Natural killer cell (primary cell): ENCODE results near the gene ALPL. TPM values are rescaled to one million over a fixed set of nuclear protein-coding genes. Genes with fewer than 3 reads are reported as not detected.

Experiments
- ATAC-seq, 3 donors: fragments of 150-1000 bp in 2 of 3; fragments of 200-7000 bp in 1 of 3; cut with Tn5 transposase; 1 replicate in 1 of 3; 2 replicates in 2 of 3; pipeline ENCODE4 v1.10.0; 2021; ENCODE audit warnings: mild to moderate bottlenecking in 2 of 3, moderate library complexity in 2 of 3
- DNase-seq, 2 donors: peaks; one replicate each; pipeline versions ENCODE4 v3.0.0 to v3.0.0-alpha.2; 2013 to 2021; ENCODE audit warnings: mixed read lengths in 1 of 2
- H3K27ac ChIP-seq: one replicate; pipeline ENCODE4 v1.5.1; 2013; ENCODE audit warnings: mild to moderate bottlenecking, low read length
- H3K27me3 ChIP-seq: one replicate; pipeline ENCODE4 v1.6.1; 2013; ENCODE audit warnings: low read length; ENCODE audit not compliant: control insufficient read depth, insufficient read depth
- H3K36me3 ChIP-seq: one replicate; pipeline ENCODE4 v1.6.1; 2013; ENCODE audit warnings: low read length; ENCODE audit not compliant: control insufficient read depth, insufficient read depth
- H3K4me1 ChIP-seq: one replicate; pipeline ENCODE4 v1.6.1; 2013; ENCODE audit warnings: low read length; ENCODE audit not compliant: control insufficient read depth, insufficient read depth
- H3K4me3 ChIP-seq: one replicate; pipeline ENCODE4 v1.5.1; 2013; ENCODE audit warnings: low read length
- H3K9me3 ChIP-seq: one replicate; pipeline ENCODE4 v1.6.1; 2013; ENCODE audit warnings: low read length; ENCODE audit not compliant: control insufficient read depth, insufficient read depth
- H3K27ac Mint-ChIP-seq, 2 donors: one replicate each; pipeline ENCODE4 v1.8.0; 2022; ENCODE audit warnings: mild to moderate bottlenecking in 2 of 2, mixed read lengths in 2 of 2, moderate library complexity in 1 of 2
- H3K27me3 Mint-ChIP-seq, 2 donors: one replicate each; pipeline ENCODE4 v1.8.0; 2022; ENCODE audit warnings: low read depth in 2 of 2, mixed read lengths in 2 of 2
- H3K36me3 Mint-ChIP-seq: one replicate; pipeline ENCODE4 v1.8.0; 2022; ENCODE audit warnings: mixed read lengths
- H3K4me1 Mint-ChIP-seq, 2 donors: one replicate each; pipeline ENCODE4 v1.8.0; 2022; ENCODE audit warnings: mixed read lengths in 2 of 2
- H3K4me3 Mint-ChIP-seq: one replicate; pipeline ENCODE4 v1.8.0; 2022; ENCODE audit warnings: mild to moderate bottlenecking, moderate library complexity, mixed read lengths
- H3K9me3 Mint-ChIP-seq, 2 donors: one replicate each; pipeline ENCODE4 v1.8.0; 2022; ENCODE audit warnings: mixed read lengths in 2 of 2
- CTCF ChIP-seq: fragments of 200-600 bp; IDR thresholded peaks from one replicate; pipeline ENCODE4 v1.8.0; 2022; ENCODE audit warnings: antibody characterized with exemption
- WGBS: methylation state at CpG from one replicate; pipeline ENCODE4 v1.1.7; 2013; ENCODE audit warnings: missing lambda C conversion rate; ENCODE audit not compliant: insufficient coverage; 5-methylcytosine and 5-hydroxymethylcytosine counted together
- intact Hi-C: fragments of 100-400 bp; cut with micrococcal nuclease; formaldehyde crosslinking; loops from one replicate; pipeline ENCODE4 v1.14.2; 2022
- total RNA-seq, 4 donors: library from RNA; stranded (reverse); fragments of 120-200 nt in 1 of 4; gene quantifications; one replicate each; pipeline versions ENCODE4 v1.2.3 to v1.2.4, GENCODE V29; 2013 to 2022

Gene ALPL
- total RNA-seq, 3 donors from 2014 or later (not counting 1 experiment from before 2014, with no cell fraction given) = 2.4 TPM; not detected in 2

- H3K36me3 Mint-ChIP-seq = no peaks in the 10 kb centered on the region
- no peaks in the 10 kb centered on the region for H3K4me1 ChIP-seq
- no peak for ATAC-seq
- H3K27me3 Mint-ChIP-seq = peaks cover 0 to 4% of the 10 kb centered on the region in 2 donors
- no peaks in the 10 kb centered on the region for H3K27me3 ChIP-seq
- no peak overlapping the region for H3K27ac Mint-ChIP-seq
- no peak for DNase-seq
- H3K27ac ChIP-seq = no peak overlapping the region
- H3K9me3 ChIP-seq = no peaks in the 10 kb centered on the region
- H3K9me3 Mint-ChIP-seq = no peaks in the 10 kb centered on the region
- intact Hi-C loops = no loop called here
- 90% methylated on average over 24 of the region's 24 CpGs for WGBS
- H3K4me1 Mint-ChIP-seq = no peaks in the 10 kb centered on the region
- no peak overlapping the region for H3K4me3 ChIP-seq
- no peak for TF ChIP-seq CTCF
- no peak overlapping the region for H3K4me3 Mint-ChIP-seq
- no peaks in the 10 kb centered on the region for H3K36me3 ChIP-seq
These were observed 58.2 kb downstream of the ALPL start for GRCh38 chr1:21567241-21568005.

GRCh38 chr1:21568006-21568746, 59.0 kb downstream of the ALPL start:
- Mint-ChIP-seq H3K36me3 (no peaks in the 10 kb centered on the region), H3K27ac (no peak overlapping the region), H3K27me3 (peaks cover 0 to 4% of the 10 kb centered on the region in 2 donors), H3K4me3 (no peak overlapping the region), H3K9me3 (no peaks in the 10 kb centered on the region), H3K4me1 (no peaks in the 10 kb centered on the region)
- no peaks in the 10 kb centered on the region for H3K4me1 ChIP-seq
- no peaks in the 10 kb centered on the region for H3K27me3 ChIP-seq
- no peak overlapping the region for H3K27ac ChIP-seq
- intact Hi-C loops = no loop called here
- 84% methylated on average over 15 of the region's 15 CpGs for WGBS
- ATAC-seq (no peak), DNase-seq (no peak)
- TF ChIP-seq CTCF = no peak
- no peak overlapping the region for H3K4me3 ChIP-seq
- H3K36me3 ChIP-seq = no peaks in the 10 kb centered on the region
- H3K9me3 ChIP-seq = no peaks in the 10 kb centered on the region

- WGBS = 69% methylated on average over 10 of the region's 10 CpGs
- no peak for ATAC-seq
- no peaks in the 10 kb centered on the region for H3K4me1 Mint-ChIP-seq
These were observed 59.7 kb downstream of the ALPL start for GRCh38 chr1:21568809-21569385.

More at GRCh38 chr1:21568809-21569385, 59.7 kb downstream of the ALPL start:
- H3K27ac ChIP-seq = no peak overlapping the region
- intact Hi-C loops = no loop called here
- Mint-ChIP-seq H3K27ac (no peak overlapping the region), H3K9me3 (no peaks in the 10 kb centered on the region), H3K4me3 (no peak overlapping the region), H3K27me3 (peaks cover 4 to 5% of the 10 kb centered on the region in 2 donors), H3K36me3 (no peaks in the 10 kb centered on the region)
- H3K27me3 ChIP-seq = no peaks in the 10 kb centered on the region
- TF ChIP-seq CTCF = no peak
- no peak for DNase-seq
- no peaks in the 10 kb centered on the region for H3K9me3 ChIP-seq
- H3K4me1 ChIP-seq = no peaks in the 10 kb centered on the region
- no peaks in the 10 kb centered on the region for H3K36me3 ChIP-seq
- H3K4me3 ChIP-seq = no peak overlapping the region
